ACC112 (cell line): ENCODE data around the gene SPSB4.
A peak's percentile ranks its signal among the peaks of the same experiment; 100 is the strongest.

Source experiments
- H2AFZ ChIP-seq: fragments of 200-600 bp; sonication (generic); one replicate; pipeline ENCODE4 v1.6.0; 2017; ENCODE audit warnings: antibody characterized with exemption, low read length; ENCODE audit not compliant: unreplicated experiment
- H3K27ac ChIP-seq: fragments of 200-600 bp; sonication (generic); 2 replicates; pipeline ENCODE4 v1.5.1; 2014; ENCODE audit warnings: low read depth, mild to moderate bottlenecking, antibody characterized with exemption, low read length, moderate library complexity
- H3K27me3 ChIP-seq: fragments of 200-600 bp; sonication (generic); 2 replicates; pipeline ENCODE4 v1.6.1; 2014; ENCODE audit warnings: mild to moderate bottlenecking, antibody characterized with exemption, low read length, moderate library complexity, mixed read lengths; ENCODE audit not compliant: insufficient read depth
- H3K36me3 ChIP-seq: fragments of 200-600 bp; sonication (generic); 2 replicates; pipeline ENCODE4 v1.6.1; 2016; ENCODE audit warnings: mild to moderate bottlenecking, antibody characterized with exemption, low read length, moderate library complexity, mixed read lengths; ENCODE audit not compliant: insufficient read depth
- H3K4me1 ChIP-seq: fragments of 200-600 bp; sonication (generic); one replicate; pipeline ENCODE4 v1.6.1; 2016; ENCODE audit warnings: low read length, mixed read lengths; ENCODE audit not compliant: insufficient read depth, unreplicated experiment, control insufficient read depth
- H3K4me3 ChIP-seq: fragments of 200-600 bp; sonication (generic); 2 replicates; pipeline ENCODE4 v1.5.1; 2014; ENCODE audit warnings: mild to moderate bottlenecking, low read depth, low read length
- H3K79me2 ChIP-seq: fragments of 200-600 bp; sonication (generic); one replicate; pipeline ENCODE4 v1.6.0; 2016; ENCODE audit warnings: low read length; ENCODE audit not compliant: control insufficient read depth, unreplicated experiment, insufficient read depth

Gene SPSB4

DNA sequence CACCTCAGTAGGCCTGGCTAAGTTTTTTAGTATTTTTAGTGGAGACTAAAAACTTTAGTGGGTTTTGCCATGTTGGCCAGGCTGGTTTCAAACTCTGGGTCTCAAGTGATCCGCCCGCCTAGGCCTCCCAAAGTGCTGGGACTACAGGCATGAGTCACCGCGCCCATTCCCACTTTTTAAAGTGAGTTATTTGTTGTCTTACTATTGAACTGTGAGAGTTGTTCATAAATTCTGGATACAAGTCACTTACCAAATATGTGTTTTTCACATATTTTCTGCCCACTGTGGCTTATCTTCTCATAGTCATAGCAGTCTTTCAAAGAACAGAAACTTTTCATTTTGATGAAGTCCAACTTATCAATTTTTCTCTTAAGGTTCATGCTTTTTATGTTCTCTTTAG, 29.9 kb upstream of the SPSB4 start:
- Histone ChIP-seq H3K27me3 (peaks cover 21% of the 10 kb centered on the region), H3K27ac (no peak overlapping the region), H3K4me1 (no peaks in the 10 kb centered on the region), H3K79me2 (no peaks in the 10 kb centered on the region), H2AFZ (no peak overlapping the region), H3K36me3 (no peaks in the 10 kb centered on the region), H3K4me3 (no peak overlapping the region)

- H3K4me3 ChIP-seq, result no peak overlapping the region
- H2AFZ ChIP-seq, result no peak overlapping the region
- no peak overlapping the region for H3K27ac ChIP-seq
- no peaks in the 10 kb centered on the region for H3K79me2 ChIP-seq
- H3K27me3 ChIP-seq, result peaks cover 29% of the 10 kb centered on the region
- no peaks in the 10 kb centered on the region for H3K4me1 ChIP-seq
- no peaks in the 10 kb centered on the region for H3K36me3 ChIP-seq
Observed at GRCh38 chr3:141030296-141030695, 20.9 kb upstream of the SPSB4 start.

GRCh38 chr3:141039589-141039988, 11.6 kb upstream of the SPSB4 start:
- H3K27ac ChIP-seq, result no peak overlapping the region
- no peak overlapping the region for H3K4me3 ChIP-seq
- H3K27me3 ChIP-seq, result peaks cover 87% of the 10 kb centered on the region
- H2AFZ ChIP-seq, result no peak overlapping the region
- H3K79me2 ChIP-seq, result no peaks in the 10 kb centered on the region
- H3K4me1 ChIP-seq, result no peaks in the 10 kb centered on the region
- H3K36me3 ChIP-seq, result no peaks in the 10 kb centered on the region

GRCh38 chr3:141044695-141045641, 6.2 kb upstream of the SPSB4 start:
- no peaks in the 10 kb centered on the region for H3K79me2 ChIP-seq
- H3K4me1 ChIP-seq, result no peaks in the 10 kb centered on the region
- peaks cover 90% of the 10 kb centered on the region for H3K27me3 ChIP-seq
- H2AFZ ChIP-seq, result no peak overlapping the region
- H3K4me3 ChIP-seq, result no peak overlapping the region
- no peaks in the 10 kb centered on the region for H3K36me3 ChIP-seq
- H3K27ac ChIP-seq, result no peak overlapping the region

- Histone ChIP-seq H2AFZ (no peak overlapping the region), H3K36me3 (no peaks in the 10 kb centered on the region), H3K79me2 (no peaks in the 10 kb centered on the region), H3K4me3 (no peak overlapping the region), H3K4me1 (no peaks in the 10 kb centered on the region), H3K27me3 (peaks cover 91% of the 10 kb centered on the region), H3K27ac (no peak overlapping the region)
Observed at GRCh38 chr3:141045849-141046248, 5.3 kb upstream of the SPSB4 start.

- Histone ChIP-seq H3K27me3 (peaks cover 91% of the 10 kb centered on the region), H3K79me2 (no peaks in the 10 kb centered on the region), H3K36me3 (no peaks in the 10 kb centered on the region), H2AFZ (no peak overlapping the region), H3K4me1 (no peaks in the 10 kb centered on the region), H3K27ac (no peak overlapping the region), H3K4me3 (no peak overlapping the region)
Observed at GRCh38 chr3:141047168-141047567, 4.0 kb upstream of the SPSB4 start.

- no peak overlapping the region for H3K4me3 ChIP-seq
- peaks cover 92% of the 10 kb centered on the region for H3K27me3 ChIP-seq
- no peak overlapping the region for H2AFZ ChIP-seq
Observed at GRCh38 chr3:141049681-141050080, 1.5 kb upstream of the SPSB4 start.

GRCh38 chr3:141051443-141052200, 475 bp downstream of the SPSB4 start:
- Histone ChIP-seq H2AFZ (no peak overlapping the region), H3K4me3 (peak overlapping the region; percentile 58), H3K4me1 (no peaks in the 10 kb centered on the region), H3K36me3 (no peaks in the 10 kb centered on the region), H3K27me3 (peaks cover 99% of the 10 kb centered on the region), H3K79me2 (no peaks in the 10 kb centered on the region), H3K27ac (no peak overlapping the region)

More at GRCh38 chr3:141049681-141050080, 1.5 kb upstream of the SPSB4 start:
- no peak overlapping the region for H3K27ac ChIP-seq
- H3K79me2 ChIP-seq, result no peaks in the 10 kb centered on the region
- H3K4me1 ChIP-seq, result no peaks in the 10 kb centered on the region
- no peaks in the 10 kb centered on the region for H3K36me3 ChIP-seq

GRCh38 chr3:141052201-141053069, 1.3 kb downstream of the SPSB4 start:
- Histone ChIP-seq H3K36me3 (no peaks in the 10 kb centered on the region), H3K4me3 (peak overlapping the region; percentile 58; the same call in 1 of the 2 replicates), H3K27me3 (peaks cover 99% of the 10 kb centered on the region), H3K27ac (no peak overlapping the region), H3K4me1 (no peaks in the 10 kb centered on the region), H2AFZ (no peak overlapping the region), H3K79me2 (no peaks in the 10 kb centered on the region)

- H3K79me2 ChIP-seq, result no peaks in the 10 kb centered on the region
- no peak overlapping the region for H2AFZ ChIP-seq
- peaks cover 88% of the 10 kb centered on the region for H3K27me3 ChIP-seq
- no peaks in the 10 kb centered on the region for H3K36me3 ChIP-seq
- no peak overlapping the region for H3K4me3 ChIP-seq
- no peak overlapping the region for H3K27ac ChIP-seq
- H3K4me1 ChIP-seq, result no peaks in the 10 kb centered on the region
Observed at GRCh38 chr3:141055136-141055535, 4.0 kb downstream of the SPSB4 start.
